HG03575 (cell line): Measurements from ENCODE around the gene KHK.
"Not testable (repeated sequence)": the region's sequence is repeated elsewhere in the genome, so short reads cannot be mapped to it uniquely, and the experiment has no call there.

Experiments used
- ATAC-seq: cut with Tn5 transposase; IDR thresholded peaks from one replicate; pipeline ENCODE4 v1.9.1; 2021; ENCODE audit not compliant: unreplicated experiment, insufficient number of reproducible peaks, low FRiP score; ENCODE audit errors: extremely low read depth

Gene KHK

DNA sequence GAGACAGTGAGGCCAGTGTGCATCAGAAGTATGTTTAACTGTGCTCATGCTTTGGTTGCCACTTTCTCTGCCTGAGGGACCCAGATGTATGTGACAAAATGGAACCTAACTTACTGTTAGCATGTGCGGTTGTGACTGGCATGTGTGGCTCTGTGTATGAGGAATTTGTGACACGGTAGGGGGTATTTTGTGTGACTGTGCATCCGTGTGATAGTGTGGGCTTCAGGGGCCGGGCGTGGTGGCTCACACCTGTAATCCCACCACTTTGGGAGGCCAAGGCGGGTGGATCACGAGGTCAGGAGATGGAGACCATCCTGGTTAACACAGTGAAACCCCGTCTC, 32.7 kb downstream of the KHK start:
- ATAC-seq: not testable (repeated sequence)

GRCh38 chr2:27121906-27122305, 35.3 kb downstream of the KHK start:
- ATAC-seq: no peak

- no peak for ATAC-seq
These were observed 36.2 kb downstream of the KHK start for GRCh38 chr2:27122791-27123190.

DNA sequence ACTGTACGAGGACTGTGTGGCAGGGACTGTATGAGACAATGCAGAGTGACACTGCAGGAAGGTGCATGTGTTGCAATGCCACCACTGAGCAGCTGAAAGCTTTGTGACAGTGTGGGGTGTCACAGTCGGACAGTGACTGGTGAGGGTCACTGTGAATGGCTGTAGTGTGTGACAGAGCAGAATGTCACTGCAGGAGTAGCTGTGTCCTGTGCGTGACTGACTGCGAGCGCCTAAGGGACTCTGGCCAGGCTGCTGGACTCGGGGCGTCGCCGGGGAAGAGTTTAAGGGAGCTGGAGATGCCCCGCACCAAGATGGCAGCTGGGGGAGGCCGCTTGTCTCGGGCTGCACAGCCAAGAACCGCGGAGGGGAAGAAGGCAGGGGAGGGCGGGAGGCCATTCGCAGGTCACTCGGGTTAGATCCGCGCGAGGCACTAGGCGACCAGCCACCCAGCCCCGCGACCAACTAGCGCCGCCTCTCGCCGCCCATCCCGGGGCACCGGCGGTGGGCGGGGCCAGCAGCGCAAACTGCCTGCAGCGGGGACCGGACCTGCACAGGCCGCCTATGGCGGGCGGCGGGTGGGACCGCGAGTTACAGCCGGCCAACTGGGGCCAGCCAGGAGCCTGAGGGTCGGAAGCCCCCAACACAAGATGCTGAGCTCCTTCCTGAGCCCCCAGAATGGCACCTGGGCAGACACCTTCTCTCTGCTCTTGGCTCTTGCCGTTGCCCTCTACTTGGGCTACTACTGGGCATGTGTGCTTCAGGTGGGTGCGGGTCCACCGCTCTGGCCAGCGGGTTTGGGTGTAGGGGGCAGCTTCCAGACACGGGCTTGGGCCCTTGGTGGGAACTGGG, 37.0 kb downstream of the KHK start, which contains the start of gene ABHD1:
Gene ABHD1, plus strand, starts transcription at position 514 of the 849 bp plus-strand sequence. Its CDS starts 134 bp downstream, at position 648.
- ATAC-seq: no peak

DNA sequence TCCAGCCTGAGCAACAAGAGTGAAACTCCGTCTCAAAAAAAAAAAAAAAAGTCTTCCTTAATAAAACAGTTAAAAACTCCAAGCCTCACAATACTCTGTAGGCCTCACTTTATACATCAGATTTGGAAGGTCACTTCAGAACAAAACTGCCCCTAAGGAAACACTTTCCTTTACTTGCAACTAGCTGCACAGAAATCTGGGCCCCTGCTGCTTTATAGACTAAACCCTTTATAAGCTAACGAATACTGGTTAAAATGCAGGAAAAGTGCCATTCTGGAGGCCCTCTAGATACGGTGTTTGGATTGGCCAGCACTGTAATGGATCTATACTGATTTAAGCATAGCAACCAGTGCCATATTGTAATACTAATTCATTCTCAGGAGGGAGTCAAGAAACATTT, 38.5 kb downstream of the KHK start:
- ATAC-seq: no peak

GRCh38 chr2:27126252-27126710, 39.7 kb downstream of the KHK start:
- ATAC-seq: no peak

GRCh38 chr2:27127883-27128667, 41.5 kb downstream of the KHK start:
- ATAC-seq: no peak

DNA sequence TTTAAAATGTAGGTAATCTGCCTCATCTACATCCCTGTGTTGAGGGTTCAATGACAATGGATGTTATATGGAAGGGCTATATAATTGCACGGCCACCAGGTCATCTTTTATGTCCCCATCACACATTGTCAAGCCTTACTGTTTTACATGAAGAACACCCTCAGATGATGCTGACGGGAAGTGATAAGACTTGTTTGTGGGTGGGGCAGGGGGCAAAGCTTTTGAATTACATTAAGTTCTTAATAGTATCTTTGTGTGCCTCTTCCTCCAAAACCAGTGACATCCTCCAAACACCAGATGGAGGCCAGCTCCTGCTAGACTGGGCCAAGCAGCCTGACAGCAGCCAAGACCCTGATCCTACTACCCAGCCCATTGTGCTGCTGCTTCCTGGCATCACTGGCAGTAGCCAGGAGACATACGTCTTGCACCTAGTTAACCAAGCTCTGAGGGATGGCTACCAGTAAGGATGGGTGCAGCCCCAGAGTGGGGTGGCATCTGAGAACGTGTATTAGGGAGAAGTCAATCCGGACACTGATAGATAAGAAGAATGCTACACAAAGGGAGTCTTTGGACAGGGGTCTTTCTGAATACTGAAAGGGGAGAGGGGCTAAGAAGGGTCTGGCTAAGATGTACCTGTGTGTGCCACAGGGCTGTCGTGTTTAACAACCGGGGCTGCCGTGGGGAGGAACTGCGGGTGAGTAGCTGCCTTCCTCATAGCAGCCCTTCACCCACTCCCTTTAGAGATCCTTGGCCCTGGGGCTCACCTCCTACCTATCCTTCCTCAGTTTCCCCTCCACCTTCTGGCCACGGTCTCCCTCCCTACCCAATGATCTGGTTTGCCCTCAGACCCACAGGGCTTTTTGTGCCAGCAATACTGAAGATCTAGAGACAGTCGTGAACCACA, 42.3 kb downstream of the KHK start:
- no peak for ATAC-seq

- no peak for ATAC-seq
These were observed 43.8 kb downstream of the KHK start for GRCh38 chr2:27130396-27130795.

DNA sequence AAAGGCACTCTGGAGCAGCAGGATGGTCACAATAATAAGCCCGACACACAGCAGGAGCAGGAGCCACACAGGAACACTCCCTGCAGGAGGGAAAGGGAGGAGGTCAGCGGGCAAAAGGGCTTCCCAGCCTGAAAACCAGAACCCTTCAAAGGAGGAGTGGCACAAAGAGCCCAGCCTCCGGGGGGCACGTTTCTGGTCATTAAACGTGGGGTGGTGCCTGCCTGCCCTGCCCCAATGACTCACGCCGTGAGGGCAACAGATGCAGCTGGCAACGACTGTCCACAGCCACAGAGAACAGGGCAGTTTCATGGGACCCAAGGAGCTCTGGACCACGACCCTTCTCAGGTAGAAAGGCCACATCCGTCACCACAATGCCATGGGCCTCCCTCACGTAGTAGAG, 44.9 kb downstream of the KHK start:
- no peak for ATAC-seq

DNA sequence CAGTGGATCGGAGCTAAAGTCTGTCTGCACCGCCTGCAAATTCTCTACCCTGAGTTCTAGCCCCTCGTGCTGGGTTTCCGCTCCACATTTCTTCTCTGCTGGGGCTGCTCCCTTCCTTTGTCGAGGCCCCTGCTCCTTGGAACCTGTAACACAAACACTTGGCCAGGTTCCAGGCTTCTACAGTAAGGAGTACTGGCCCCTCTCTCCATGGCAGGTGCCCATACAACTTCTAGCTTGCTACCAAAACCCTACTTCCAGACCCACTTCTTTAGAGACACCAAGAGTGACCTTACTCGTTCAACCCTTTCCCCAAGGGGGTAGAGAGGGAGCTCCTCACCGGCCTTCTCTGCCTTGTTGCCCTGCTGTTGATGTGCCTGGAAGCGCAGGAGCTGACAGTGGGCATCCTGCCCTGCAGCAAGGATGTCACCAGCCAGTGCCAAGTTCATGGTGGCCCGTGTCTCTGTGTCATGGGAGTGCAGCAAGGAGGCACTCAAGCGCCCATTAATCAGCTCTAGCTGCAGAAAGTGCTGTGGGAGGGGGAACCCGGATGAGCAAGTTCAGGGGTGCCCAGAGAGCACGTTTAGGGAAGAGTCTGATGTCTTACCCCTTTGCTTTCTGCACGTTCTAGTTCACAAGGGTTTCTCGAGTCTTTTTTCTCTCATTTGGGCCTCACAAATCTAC, 46.8 kb downstream of the KHK start:
- no peak for ATAC-seq

- no peak for ATAC-seq
These were observed 47.6 kb downstream of the KHK start, which contains the start of gene PREB for GRCh38 chr2:27133905-27134780. TSS of gene PREB (minus strand) at chr2:27134636. CDS start at chr2:27134421, 215 bp downstream.

DNA sequence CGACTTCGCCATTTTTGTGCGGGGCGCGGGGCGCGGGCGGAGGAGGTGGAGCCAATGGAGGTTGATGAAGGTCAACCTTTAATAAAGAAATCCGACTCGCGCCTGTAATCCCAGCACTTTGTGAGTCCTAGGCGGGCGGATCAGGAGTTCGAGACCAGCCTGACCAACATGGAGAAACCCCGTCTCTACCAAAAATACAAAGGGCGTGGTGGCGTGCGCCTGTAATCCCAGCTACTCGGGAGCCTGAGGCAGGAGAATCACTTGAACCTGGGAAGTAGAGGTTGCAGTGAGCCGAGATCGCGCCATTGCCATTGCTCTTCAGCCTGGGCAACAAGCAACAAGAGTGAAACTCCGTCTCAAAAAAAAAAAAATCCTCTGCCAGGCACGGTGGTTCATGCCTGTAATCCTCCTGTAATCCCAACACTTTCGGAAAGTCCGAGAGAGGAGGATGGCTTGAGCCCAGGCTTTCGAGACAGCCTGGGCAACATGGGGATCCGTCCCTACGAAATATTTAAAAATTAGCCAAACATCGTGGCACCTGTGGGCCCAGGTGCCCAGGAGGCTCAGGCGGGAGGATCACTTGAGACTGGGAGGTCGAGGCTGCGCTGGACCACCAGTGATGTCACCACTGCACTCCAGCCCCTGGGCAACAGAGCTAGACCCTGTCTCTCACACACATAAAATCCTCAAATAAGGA, 48.4 kb downstream of the KHK start:
- ATAC-seq: no peak

DNA sequence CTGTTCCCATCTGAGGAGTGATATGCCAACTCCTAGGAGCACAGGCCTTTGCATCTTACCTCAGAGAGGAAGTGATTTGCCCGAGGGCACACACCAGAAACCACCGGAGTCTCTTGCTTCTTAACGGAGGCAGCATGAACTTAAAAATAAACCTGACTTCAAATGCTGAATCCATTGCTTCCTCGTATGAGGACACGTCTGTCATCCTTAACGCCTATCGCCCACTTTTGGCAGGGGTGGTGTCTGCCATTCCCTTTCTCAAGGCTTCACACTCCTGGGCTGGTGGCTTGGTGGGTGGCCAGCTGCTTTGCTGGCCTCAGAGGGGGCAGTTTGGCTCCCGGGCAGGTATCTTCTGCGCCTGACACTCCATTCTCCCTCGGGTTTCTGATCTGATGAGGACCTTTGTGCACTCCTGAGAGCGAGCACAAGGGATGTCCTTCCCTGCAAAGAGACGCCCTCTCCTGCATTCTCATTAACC, 48.9 kb downstream of the KHK start:
- no peak for ATAC-seq

GRCh38 chr2:27136751-27137150, 50.2 kb downstream of the KHK start:
- no peak for ATAC-seq

GRCh38 chr2:27137322-27137935, 50.9 kb downstream of the KHK start:
- ATAC-seq: no peak

DNA sequence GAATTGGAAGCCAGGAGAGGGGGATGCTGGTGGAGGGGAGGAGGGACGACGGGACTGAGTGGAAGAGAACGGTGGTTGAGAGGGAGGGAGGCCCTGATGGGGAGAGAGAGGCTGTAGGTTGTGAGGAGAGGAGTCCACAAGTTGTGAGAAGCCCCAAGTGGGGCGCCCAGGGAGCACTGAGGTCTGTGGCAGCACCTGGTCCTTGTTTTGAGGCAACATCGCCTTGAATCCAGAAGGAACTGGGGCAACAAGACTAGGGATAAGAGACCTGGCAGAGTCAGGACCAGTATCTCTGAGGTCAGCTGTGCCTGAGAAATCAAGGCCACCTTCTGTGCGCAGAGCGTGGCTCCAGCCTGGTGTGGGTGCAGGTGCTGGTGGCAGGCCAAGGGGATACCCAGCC, 51.5 kb downstream of the KHK start:
- ATAC-seq: no peak
